GM23338 (cell line): ENCODE measurements around the gene CCDC27. TPM values are rescaled to one million over a fixed set of nuclear protein-coding genes. Genes with fewer than 3 reads are reported as not detected.

ENCODE experiments used
- ATAC-seq: fragments of 200-7000 bp; cut with Tn5 transposase; 3 replicates; pipeline ENCODE4 v1.9.1; 2020
- DNase-seq: peaks from one replicate; pipeline ENCODE4 v3.0.0-alpha.2; 2015; ENCODE audit warnings: low spot score
- H2AFZ ChIP-seq: fragments of 200-600 bp; sonication (generic); 2 replicates; pipeline ENCODE4 v1.8.0; 2016; ENCODE audit warnings: antibody characterized with exemption, mild to moderate bottlenecking, moderate library complexity
- H3F3A ChIP-seq: fragments of 200-600 bp; sonication (generic); replicated peaks from 2 replicates; pipeline ENCODE4 v1.8.0; 2017; ENCODE audit warnings: antibody characterized with exemption, mixed run types, low read depth
- H3K27ac ChIP-seq: fragments of 200-600 bp; sonication (generic); 2 replicates; pipeline ENCODE4 v1.6.1; 2016; ENCODE audit warnings: low read depth
- H3K27me3 ChIP-seq: fragments of 200-600 bp; sonication (generic); 2 replicates; pipeline ENCODE4 v1.8.0; 2016; ENCODE audit warnings: mild to moderate bottlenecking, mixed run types, moderate library complexity; ENCODE audit not compliant: insufficient read depth
- H3K36me3 ChIP-seq: fragments of 200-600 bp; sonication (generic); 2 replicates; pipeline ENCODE4 v1.8.0; 2016; ENCODE audit warnings: mild to moderate bottlenecking; ENCODE audit not compliant: insufficient read depth
- H3K4me1 ChIP-seq: fragments of 200-600 bp; sonication (generic); 2 replicates; pipeline ENCODE4 v1.8.0; 2016; ENCODE audit warnings: mild to moderate bottlenecking, moderate library complexity; ENCODE audit not compliant: insufficient read depth
- H3K4me2 ChIP-seq: fragments of 200-600 bp; sonication (generic); 2 replicates; pipeline ENCODE4 v1.7.1; 2017; ENCODE audit warnings: mixed run types
- H3K4me3 ChIP-seq: fragments of 200-600 bp; sonication (generic); 2 replicates; pipeline ENCODE4 v1.6.1; 2016; ENCODE audit warnings: mixed run types
- H3K79me2 ChIP-seq: fragments of 200-600 bp; sonication (generic); replicated peaks from 2 replicates; pipeline ENCODE4 v1.8.0; 2017; ENCODE audit warnings: mild to moderate bottlenecking; ENCODE audit not compliant: insufficient read depth
- H3K9me2 ChIP-seq: fragments of 200-600 bp; sonication (generic); 2 replicates; pipeline ENCODE4 v1.8.0; 2017; ENCODE audit not compliant: insufficient read depth
- H4K20me1 ChIP-seq: fragments of 200-600 bp; sonication (generic); replicated peaks from 2 replicates; pipeline ENCODE4 v1.8.0; 2017; ENCODE audit warnings: mild to moderate bottlenecking; ENCODE audit not compliant: insufficient read depth
- H3K27ac Mint-ChIP-seq: 2 replicates; pipeline ENCODE4 v1.8.0; 2020; ENCODE audit warnings: inconsistent platforms, mild to moderate bottlenecking, moderate library complexity, mixed read lengths
- H3K27me3 Mint-ChIP-seq: 3 replicates; pipeline ENCODE4 v1.8.0; 2022; ENCODE audit warnings: low read depth, mild to moderate bottlenecking, moderate library complexity, mixed read lengths, inconsistent platforms; ENCODE audit not compliant: insufficient read depth, poor library complexity
- H3K36me3 Mint-ChIP-seq: 3 replicates; pipeline ENCODE4 v1.8.0; 2021; ENCODE audit warnings: low read depth, mild to moderate bottlenecking, inconsistent platforms, moderate library complexity, mixed read lengths
- H3K4me1 Mint-ChIP-seq: 3 replicates; pipeline ENCODE4 v1.8.0; 2020; ENCODE audit warnings: mild to moderate bottlenecking, inconsistent platforms, mixed read lengths
- H3K4me3 Mint-ChIP-seq: 3 replicates; pipeline ENCODE4 v1.8.0; 2021; ENCODE audit warnings: moderate library complexity, mild to moderate bottlenecking, inconsistent platforms, mixed read lengths
- H3K9me3 Mint-ChIP-seq: 3 replicates; pipeline ENCODE4 v1.8.0; 2020; ENCODE audit warnings: moderate library complexity, mild to moderate bottlenecking, inconsistent platforms, mixed read lengths
- CREB1 ChIP-seq: fragments of 250-450 bp; sonication (Bioruptor Pico); IDR thresholded peaks from 2 replicates; pipeline ENCODE4 v1.5.0; 2020; ENCODE audit warnings: low read depth, mild to moderate bottlenecking, moderate library complexity
- EZH2 ChIP-seq: fragments of 200-600 bp; sonication (generic); IDR thresholded peaks from one replicate; pipeline ENCODE4 v1.8.0; 2017; ENCODE audit warnings: antibody characterized with exemption, mild to moderate bottlenecking, low read depth; ENCODE audit not compliant: unreplicated experiment
- EZH2phosphoT487 ChIP-seq: fragments of 200-600 bp; sonication (generic); IDR thresholded peaks from one replicate; pipeline ENCODE4 v1.8.1; 2018; ENCODE audit warnings: antibody characterized with exemption; ENCODE audit not compliant: unreplicated experiment
- JUNB ChIP-seq: IDR thresholded peaks from one replicate; pipeline ENCODE4 v1.6.1; 2016; ENCODE audit warnings: antibody characterized with exemption; ENCODE audit not compliant: unreplicated experiment
- NANOG ChIP-seq: IDR thresholded peaks from 2 replicates; pipeline ENCODE4 v1.6.1; 2016; ENCODE audit warnings: antibody characterized with exemption, borderline replicate concordance
- POLR2AphosphoS5 ChIP-seq: IDR thresholded peaks from 2 replicates; pipeline ENCODE4 v1.6.1; 2016; ENCODE audit warnings: antibody characterized with exemption, low read depth
- STAT1 ChIP-seq: IDR thresholded peaks from one replicate; pipeline ENCODE4 v1.6.1; 2016; ENCODE audit warnings: antibody characterized with exemption; ENCODE audit not compliant: unreplicated experiment
- ZNF114 ChIP-seq: fragments of 250-450 bp; sonication (Bioruptor Pico); IDR thresholded peaks from 2 replicates; pipeline ENCODE4 v1.5.0; 2020; ENCODE audit warnings: mild to moderate bottlenecking, moderate library complexity
- ZNF331 ChIP-seq: fragments of 250-450 bp; sonication (Bioruptor Pico); IDR thresholded peaks from 2 replicates; pipeline ENCODE4 v1.5.0; 2020; ENCODE audit warnings: low read depth, mild to moderate bottlenecking, moderate library complexity
- ZNF462 ChIP-seq: fragments of 250-450 bp; sonication (Bioruptor Pico); IDR thresholded peaks from 2 replicates; pipeline ENCODE4 v1.5.0; 2020; ENCODE audit warnings: mild to moderate bottlenecking, moderate library complexity
- polyA plus RNA-seq: library from polyadenylated mRNA; unstranded; fragments of >200 nt; fragmentation: Nextera tagmentation; extraction: Ambion mirVana; gene quantifications from 2 replicates; pipeline ENCODE4 v1.2.1, GENCODE V29; 2016
- total RNA-seq: library from RNA; depleted of rRNA; stranded (reverse); fragments of >200 nt; shearing (Covaris generic); gene quantifications from 2 replicates; pipeline ENCODE4 v1.2.3, GENCODE V29; 2014
- TF ChIP-seq, protein P1 (sequence below): IDR thresholded peaks from one replicate; pipeline ENCODE4 v1.6.1; 2018; ENCODE audit warnings: antibody characterized with exemption; ENCODE audit not compliant: unreplicated experiment
- TF ChIP-seq, protein P2 (sequence below): IDR thresholded peaks from 2 replicates; pipeline ENCODE4 v1.6.1; 2016; ENCODE audit warnings: antibody characterized with exemption

CCDC27 gene
- total and polyA plus RNA-seq, 2 experiments from 2014 or later: 0.18 to 0.45 TPM

DNA sequence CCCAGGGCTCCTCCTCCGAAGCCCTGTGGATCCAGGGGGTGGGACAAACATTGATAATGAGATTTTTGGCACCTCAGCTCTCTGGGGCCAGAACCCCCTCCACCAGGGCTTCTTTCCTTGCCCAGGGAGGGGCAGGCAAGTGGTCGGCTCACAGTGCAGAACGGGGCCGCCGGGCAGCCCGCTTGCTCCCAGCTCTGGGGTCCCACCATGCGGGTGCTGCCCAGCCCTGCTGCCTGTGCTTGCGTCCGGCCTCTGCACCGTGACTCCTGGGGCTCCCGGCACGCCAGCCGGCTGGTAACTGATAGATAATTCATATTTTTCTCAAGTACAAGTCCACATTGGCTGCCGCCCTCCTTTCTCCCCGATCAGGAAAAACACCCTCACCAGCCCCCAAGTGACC, 42.0 kb upstream of the CCDC27 start:
- 0 out of 2 replicates have a peak, but pooled peaks cover 7% of the 10 kb centered on the region for H3F3A ChIP-seq
- no peak overlapping the region for H3K4me2 ChIP-seq
- H3K27ac Mint-ChIP-seq: no peak overlapping the region
- H2AFZ ChIP-seq: no peak overlapping the region
- peaks cover 12% of the 10 kb centered on the region for H3K27me3 Mint-ChIP-seq
- no peak overlapping the region for H3K4me3 Mint-ChIP-seq
- H3K4me1 Mint-ChIP-seq: peaks cover 14% of the 10 kb centered on the region
- no peaks in the 10 kb centered on the region for H4K20me1 ChIP-seq
- TF ChIP-seq POLR2AphosphoS5 (no peak), CREB1 (CRISPR knock-in tag) (no peak), ZNF114 (no peak), NANOG (no peak), EZH2 (no peak), STAT1 (no peak), EZH2phosphoT487 (no peak), ZNF331 (CRISPR knock-in tag) (no peak), JUNB (no peak), ZNF462 (CRISPR knock-in tag) (no peak)
- TF ChIP-seq, protein P1, sequence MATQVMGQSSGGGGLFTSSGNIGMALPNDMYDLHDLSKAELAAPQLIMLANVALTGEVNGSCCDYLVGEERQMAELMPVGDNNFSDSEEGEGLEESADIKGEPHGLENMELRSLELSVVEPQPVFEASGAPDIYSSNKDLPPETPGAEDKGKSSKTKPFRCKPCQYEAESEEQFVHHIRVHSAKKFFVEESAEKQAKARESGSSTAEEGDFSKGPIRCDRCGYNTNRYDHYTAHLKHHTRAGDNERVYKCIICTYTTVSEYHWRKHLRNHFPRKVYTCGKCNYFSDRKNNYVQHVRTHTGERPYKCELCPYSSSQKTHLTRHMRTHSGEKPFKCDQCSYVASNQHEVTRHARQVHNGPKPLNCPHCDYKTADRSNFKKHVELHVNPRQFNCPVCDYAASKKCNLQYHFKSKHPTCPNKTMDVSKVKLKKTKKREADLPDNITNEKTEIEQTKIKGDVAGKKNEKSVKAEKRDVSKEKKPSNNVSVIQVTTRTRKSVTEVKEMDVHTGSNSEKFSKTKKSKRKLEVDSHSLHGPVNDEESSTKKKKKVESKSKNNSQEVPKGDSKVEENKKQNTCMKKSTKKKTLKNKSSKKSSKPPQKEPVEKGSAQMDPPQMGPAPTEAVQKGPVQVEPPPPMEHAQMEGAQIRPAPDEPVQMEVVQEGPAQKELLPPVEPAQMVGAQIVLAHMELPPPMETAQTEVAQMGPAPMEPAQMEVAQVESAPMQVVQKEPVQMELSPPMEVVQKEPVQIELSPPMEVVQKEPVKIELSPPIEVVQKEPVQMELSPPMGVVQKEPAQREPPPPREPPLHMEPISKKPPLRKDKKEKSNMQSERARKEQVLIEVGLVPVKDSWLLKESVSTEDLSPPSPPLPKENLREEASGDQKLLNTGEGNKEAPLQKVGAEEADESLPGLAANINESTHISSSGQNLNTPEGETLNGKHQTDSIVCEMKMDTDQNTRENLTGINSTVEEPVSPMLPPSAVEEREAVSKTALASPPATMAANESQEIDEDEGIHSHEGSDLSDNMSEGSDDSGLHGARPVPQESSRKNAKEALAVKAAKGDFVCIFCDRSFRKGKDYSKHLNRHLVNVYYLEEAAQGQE: no peak
- TF ChIP-seq, protein P2, sequence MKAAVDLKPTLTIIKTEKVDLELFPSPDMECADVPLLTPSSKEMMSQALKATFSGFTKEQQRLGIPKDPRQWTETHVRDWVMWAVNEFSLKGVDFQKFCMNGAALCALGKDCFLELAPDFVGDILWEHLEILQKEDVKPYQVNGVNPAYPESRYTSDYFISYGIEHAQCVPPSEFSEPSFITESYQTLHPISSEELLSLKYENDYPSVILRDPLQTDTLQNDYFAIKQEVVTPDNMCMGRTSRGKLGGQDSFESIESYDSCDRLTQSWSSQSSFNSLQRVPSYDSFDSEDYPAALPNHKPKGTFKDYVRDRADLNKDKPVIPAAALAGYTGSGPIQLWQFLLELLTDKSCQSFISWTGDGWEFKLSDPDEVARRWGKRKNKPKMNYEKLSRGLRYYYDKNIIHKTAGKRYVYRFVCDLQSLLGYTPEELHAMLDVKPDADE: no peak
- ATAC-seq (no peak), DNase-seq (no peak)
- H3K4me1 ChIP-seq: peaks cover 10% of the 10 kb centered on the region; the same call in 1 of the 2 replicates
- no peak overlapping the region for H3K4me3 ChIP-seq
- H3K9me3 Mint-ChIP-seq: no peaks in the 10 kb centered on the region
- no peaks in the 10 kb centered on the region for H3K27me3 ChIP-seq
- no peak overlapping the region for H3K27ac ChIP-seq
- no peaks in the 10 kb centered on the region for H3K79me2 ChIP-seq
- no peaks in the 10 kb centered on the region for H3K36me3 Mint-ChIP-seq
- no peaks in the 10 kb centered on the region for H3K9me2 ChIP-seq
- no peaks in the 10 kb centered on the region for H3K36me3 ChIP-seq
